ENCODE results near the gene ACVR1B.

The ACVR1B gene

DNA sequence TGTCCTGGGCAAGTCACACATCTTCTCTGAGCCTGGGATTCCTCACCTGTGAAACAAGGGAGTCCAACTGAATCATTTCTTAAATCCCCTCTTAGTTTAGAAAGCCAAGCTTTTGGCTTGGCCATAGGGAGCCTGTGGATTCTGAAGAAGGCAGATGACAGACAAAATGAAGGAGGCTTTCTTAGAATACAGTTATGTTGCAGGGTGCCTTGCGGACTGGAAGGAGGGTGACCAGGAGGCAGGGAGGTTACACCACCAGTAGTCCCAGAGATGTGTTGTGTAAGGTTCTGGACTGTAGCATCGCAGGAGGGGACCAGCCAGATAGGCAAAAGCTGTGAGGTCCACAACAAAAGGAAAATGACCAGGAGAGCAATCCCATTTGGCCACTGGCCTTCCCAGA lies 8.2 kb upstream of the ACVR1B start:
- no peak for DNase-seq (ENCODE audit: low spot score)

DNA sequence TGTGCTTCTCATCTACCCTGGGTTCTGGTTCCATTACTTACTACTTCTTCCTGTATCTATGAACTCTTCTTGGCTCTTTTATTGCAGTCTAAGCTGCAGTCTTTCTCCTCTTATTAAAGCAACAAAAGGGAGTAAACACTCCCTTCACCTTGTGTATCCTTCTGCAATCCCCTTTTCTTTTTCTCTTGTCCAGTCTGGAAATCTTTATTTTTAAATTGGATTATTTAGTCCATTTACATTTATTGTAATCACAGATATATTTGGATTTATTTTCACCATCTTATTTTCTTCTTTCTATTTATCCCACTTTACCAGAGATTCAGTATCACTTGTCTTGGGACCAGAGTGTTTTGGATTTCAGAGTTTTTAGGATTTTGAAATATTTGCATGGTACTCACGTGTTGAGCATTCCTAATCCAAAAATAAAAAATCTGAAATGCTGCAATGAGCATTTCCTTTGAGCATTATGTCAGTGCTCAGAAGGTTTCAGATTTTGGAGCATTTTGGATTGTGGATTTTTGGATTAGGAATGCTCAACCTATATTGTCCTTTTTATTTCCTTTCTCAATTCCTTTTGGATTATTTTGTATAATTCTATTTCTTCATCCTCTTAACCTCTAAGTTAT lies 6.8 kb upstream of the ACVR1B start:
- DNase-seq (ENCODE audit: low spot score), result no peak

DNA sequence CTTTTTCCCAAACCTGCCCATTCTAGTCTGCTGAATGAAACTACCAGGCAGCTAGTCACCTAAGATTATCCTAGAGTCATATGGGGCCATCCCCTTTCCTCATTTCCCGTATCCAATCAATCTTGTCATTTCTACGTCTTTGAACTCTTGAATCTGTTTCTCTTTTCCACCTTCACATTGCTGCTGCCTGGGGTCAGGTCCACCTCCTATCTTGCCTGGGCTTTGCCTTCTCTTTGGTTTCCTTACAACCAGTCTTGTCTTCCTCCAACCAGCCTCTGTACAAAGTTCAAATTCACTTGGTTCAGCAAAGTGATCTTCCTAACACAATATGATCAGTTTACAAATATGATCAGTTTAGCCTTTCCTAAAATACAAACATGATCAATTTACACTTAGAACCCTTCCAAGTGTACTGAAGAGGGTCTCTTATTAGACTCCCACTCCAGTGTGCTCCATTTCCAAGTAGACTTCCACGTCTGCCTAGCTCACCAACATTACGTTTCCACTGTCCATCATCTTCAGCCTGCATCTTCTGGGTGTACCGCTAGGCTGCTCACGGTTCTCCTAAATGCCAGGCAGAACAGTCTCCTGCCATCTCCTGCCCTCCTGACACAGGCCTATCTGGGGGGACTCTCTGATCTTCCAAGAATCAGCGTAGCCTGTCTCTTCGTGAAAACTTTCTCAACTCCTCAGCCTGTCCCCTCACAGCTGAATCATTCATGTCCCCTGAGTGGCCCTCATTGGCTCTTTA lies 4.1 kb upstream of the ACVR1B start:
- DNase-seq (ENCODE audit: low spot score), result no peak

DNA sequence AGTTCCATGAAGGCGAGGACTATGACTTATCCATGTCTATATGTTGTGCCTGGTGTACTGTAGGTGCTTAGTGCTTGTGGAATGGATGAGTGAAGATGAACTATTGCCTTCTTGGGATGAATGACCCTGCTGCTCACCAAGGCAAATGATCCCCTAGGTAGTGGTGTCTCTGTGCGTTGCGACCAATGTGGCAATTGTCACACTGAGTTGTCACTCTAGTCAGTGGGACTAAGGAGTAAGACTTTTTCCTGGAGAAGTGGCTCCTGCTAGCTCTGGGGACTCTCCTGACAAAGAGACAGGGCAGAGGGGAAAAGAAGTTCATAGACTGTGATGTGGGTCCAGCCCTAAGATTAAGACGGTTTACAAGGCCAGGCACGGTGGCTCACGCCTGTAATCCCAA lies 3.4 kb upstream of the ACVR1B start:
- no peak for DNase-seq (ENCODE audit: low spot score)

DNA sequence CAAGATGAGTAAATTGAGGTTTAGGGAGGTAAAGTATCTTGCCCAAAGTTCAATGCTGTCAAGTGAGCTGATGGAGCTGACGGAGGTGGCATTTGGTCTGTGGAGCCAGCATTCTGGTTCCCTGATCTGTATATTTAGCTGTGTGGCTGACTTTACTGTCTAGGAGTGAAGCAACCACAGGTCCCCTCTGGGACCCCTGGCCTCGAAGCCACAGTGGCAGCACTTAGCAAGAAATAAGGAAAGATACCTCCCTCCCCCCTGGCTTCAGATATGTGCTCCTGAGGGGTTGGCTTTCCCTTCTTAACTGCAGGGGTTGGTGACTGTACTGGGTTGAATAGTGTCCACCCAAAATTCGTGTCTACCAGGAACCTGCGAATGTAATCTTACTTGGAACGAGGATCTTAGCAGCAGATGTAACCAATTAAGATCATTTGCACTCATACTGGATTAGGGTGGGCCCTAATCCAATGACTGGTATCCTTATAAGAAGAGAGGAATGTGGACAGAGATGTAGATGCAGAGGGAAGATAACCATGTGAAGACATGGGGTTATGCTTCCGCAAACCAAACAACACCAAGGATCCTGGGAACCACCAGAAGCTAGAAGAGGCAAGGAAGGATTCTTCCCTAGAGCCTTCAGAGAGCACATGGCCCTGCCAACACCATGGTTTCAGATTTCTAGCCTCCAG lies 2.0 kb upstream of the ACVR1B start:
- no peak for DNase-seq (ENCODE audit: low spot score)

DNA sequence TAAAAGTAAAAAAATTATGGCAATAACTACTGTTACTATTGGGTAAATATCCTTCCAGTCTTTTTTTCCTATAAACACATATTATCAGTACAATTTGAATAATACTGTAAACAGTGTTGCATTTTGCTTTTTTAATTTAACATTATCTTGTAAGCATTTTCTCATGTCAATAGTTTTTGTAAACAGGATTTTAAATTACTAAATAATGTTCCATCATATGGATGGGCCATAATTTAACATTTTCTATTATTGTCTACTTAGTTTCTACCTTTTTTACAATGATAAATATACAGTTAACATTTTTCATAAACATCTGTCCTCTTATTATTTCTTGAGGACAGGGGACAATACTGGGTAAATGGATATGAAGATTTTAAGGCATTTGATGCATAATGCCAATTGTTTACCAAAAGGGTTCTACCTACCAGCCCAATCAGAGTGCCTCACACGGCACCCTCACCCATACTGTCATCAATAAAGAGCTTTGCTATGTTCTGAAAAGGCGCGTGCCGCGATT lies 759 bp upstream of the ACVR1B start:
- no peak for DNase-seq (ENCODE audit: low spot score)

DNA sequence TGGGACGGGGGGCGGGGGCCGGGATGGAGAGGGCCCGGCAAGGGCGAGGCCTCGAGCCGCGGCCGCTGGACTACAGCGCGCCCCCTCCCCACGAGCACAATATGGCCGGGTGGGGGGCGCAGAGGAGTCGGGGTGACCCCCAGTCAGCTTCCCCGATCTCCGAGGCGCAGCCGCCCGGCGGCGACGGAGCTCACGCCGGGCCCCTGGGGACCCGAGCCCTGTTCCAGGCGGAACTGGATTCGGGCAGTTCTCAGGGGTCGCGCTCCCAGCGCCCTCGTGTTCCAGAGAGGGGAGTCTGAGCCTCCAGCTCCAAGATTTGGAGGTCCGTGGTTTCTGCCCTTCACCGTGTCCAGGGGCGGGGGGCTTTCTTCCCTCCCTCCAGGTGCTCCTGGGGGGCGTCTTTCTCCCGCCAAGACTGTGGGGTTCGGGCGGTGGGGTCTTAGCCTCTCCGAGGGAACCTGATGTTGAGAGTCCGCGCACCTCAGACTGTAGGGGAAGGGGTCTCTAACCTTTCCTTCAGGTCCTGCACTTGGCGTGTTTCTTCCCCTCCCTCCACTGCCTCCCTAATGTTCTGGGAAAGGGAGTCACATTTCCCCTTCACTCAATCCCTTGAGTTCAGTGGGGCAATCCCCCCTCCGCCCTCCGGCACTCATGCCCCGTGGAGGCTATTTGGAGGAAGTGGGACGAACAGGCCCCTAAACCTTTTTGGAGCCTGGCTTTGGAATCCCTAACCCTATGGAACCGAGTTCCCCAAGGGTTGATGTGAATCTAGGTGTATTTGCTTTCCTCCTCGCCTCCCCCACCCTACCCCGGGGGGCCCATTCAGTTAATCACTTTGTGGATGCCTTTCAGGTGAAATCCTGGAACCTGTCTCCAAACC lies 584 bp downstream of the ACVR1B start:
- DNase-seq (ENCODE audit: low spot score), result no peak

DNA sequence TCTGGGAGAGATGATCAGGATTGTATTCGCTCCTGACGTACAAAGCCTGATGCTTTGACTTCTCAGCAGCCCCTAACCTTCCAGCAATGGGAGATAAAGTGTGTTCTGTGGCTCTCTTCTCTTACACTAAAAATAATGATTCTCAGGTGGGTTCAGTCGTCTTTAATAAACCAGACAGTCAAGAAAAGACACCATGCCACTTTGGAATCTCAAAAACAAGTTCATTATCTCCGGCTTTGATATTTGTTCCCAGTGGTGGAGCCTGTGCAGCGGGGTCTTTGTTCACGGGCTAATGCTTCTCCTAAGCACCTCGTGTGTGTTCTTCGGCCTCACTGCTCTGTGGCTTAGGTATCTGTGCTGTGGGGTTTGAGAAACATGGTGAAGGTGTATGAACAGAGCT lies 1.6 kb downstream of the ACVR1B start:
- no peak for DNase-seq (ENCODE audit: low spot score)

DNA sequence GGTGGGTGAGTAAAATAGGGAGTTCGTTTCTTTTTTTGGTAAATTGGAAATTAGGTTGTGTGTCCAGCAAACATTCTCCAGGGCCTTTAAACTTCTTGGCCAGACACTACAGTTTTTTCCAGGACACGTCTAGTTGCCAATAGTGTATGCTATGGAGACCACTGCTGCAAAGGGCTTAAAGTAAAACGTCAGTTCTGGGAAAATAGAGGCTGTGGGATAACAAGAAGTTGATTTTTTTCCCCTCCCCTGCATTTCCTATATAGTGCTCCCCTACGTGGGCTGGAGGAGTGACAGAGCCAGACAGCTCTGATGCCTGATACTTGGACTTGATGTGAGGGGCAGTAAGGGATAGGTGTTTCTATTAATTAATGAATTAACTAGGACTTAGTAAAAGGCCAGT lies 2.4 kb downstream of the ACVR1B start:
- DNase-seq (ENCODE audit: low spot score), result no peak

DNA sequence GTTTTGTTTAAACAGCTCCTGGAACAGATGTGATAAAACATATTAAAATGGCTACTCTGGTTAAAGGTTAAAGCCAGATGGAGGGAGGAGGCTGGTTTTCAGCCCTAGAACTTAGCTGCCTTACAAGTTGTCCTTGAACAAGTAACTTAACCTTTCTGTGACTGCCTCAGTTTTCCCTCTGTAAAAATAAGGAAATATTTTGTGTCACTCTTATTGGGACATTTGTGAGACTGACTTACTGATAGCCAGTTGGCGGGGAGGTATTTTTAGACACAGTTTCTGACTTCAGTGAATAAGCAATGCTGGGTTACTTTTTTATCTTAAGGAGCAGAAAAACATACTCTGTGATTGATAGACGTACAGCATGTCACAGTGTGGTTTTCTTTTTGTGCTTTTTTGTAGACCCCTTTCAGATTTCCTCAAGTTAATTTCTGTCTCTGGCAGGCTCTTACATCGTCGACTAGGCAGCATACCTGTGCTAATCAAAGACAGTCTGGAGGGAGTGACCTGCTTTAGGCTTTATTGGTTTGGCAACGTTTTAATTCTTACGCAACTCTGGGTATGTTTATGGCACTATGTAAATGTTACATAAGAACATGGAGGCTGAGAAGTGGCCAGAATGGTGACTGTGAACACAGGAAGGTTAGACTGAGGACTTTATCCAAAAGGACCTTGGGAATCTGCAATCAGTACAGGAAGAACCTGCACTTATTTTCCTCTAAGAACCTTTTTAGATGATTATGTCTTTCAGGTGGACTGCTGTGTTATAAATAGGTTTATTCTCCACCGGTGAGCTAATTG lies 3.3 kb downstream of the ACVR1B start:
- DNase-seq (ENCODE audit: low spot score), result no peak

DNA sequence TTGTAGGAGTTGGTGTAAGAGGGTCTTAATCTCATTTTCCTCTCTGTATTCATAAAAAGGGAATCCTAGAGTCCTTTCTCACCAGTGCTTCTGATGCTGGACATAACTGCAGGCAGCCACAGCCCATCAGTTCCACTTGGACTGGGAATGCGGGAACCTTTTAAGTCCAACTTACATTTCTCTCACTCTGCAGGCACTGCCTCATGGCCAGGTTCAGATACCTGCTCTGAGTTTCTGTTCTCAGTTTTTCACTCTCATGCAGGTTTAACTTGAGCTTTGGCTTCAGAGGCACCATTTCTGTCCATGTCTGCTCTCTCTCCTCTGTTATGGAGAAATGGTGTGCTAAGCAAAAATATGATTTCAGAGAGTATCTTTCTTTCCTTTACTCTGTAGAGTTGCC lies 4.2 kb downstream of the ACVR1B start:
- no peak for DNase-seq (ENCODE audit: low spot score)

DNA sequence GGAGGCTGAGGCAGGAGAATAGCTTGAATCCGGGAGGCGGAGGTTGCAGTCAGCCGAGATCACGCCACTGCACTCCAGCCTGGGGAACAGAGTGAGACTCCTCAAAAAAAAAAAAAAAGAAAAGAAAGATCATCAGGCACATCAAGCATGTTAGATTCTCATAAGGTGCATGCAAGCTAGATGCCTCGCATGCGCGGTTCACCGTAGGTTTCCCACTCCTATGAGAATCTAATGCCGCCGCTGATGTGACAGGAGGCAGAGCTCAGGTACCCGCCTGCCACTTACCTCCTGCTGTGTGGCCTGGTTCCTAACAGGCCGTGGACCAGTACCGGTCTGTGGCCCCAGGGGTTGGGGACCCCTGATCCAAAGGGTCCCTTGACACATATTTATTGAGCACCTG lies 7.0 kb downstream of the ACVR1B start:
- DNase-seq (ENCODE audit: low spot score), result no peak

DNA sequence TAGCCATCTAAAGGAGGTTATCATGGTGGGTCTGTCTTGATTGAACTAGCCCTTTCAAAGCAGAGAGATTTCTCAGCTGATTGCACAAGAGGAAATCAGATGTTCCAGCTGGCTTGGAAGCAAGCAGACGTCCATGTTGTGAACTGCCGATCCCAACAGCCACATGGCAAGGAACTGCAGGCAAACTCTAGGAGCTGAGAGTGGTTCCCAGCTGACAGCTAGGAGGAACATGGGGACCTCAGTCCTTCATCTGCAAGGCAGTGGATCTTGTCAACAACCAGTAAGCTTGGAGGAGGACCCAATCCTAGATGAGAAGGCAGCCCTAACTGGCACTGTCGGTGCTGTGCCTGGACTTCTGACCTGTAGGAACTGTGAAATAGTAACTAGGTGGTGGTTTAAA lies 7.7 kb downstream of the ACVR1B start:
- DNase-seq (ENCODE audit: low spot score), result no peak

DNA sequence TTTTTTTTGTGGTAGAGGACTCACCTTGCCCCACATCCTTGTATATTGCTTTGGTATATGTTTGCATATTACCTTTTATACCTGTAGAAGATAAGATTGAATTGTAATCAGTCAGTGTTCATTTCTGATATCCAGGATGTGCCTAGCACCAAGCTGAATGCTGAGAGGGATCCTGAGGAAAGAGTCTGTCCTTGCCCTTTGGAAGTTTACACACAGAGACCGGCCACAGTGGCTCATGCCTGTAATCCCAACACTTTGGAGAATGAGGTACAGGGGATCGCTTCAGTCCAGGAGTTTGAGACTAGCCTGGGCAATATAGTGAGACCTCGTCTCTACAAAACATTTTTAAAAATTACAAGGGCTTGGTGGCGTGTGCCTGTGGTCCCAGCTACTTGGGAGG lies 8.4 kb downstream of the ACVR1B start:
- no peak for DNase-seq (ENCODE audit: low spot score)

DNA sequence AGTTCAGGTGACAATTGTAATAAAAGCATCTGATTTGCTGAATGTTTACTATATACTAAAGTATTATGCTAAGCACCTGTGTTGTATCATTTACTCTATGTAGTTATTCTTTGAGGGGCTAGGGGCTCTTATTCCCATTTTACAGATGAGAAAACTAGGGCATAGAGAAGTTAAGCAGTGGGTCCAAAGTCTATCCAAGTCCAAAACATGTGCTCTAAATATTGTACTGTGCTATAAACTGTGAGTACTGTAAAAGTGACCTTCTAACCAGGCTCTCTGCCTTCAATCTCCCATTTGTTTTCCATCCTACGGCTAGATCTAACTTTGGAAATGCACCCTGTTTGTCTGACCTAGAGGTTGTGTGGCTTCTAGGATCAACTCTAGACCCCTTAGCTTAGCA lies 9.0 kb downstream of the ACVR1B start:
- DNase-seq (ENCODE audit: low spot score), result no peak

DNA sequence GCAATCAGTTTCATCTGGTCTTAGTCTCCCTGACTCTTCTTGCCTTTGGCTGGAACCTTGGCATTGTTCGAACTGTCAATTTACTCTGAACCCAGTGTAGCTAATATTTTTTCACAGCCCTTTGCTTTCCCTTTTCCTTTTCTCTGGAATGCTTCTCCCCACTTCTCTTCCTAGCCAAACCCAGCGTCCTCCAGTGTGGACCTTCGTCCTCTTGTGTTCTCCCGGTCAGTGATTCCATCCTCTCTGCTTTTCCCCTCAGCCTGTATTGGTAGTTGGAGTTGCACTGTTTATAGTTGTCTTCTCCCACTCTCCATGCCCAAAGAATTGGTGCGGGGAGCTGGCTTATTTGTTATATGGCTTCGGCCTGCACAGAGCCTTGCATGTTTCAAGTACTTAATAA lies 9.4 kb downstream of the ACVR1B start:
- DNase-seq (ENCODE audit: low spot score), result no peak

DNA sequence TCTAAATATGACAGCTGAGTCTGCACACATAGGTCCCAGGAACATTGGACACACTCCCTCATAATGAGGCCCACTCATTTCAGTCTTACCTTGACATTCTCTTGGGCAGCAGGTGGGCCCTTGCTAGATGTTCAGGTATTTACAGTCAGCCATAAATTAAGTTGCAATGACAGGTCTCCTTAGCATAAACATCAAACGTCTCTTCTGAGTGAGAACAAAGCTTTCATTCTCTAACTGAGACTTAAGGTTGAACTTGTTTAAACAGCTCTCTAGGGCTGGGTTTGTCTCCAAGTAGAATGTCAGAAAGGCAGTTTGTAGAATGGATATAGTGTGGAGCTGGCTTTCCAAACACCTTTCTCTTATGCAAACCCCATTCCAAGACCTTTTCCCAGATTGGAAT lies 10.3 kb downstream of the ACVR1B start:
- DNase-seq (ENCODE audit: low spot score), result no peak

DNA sequence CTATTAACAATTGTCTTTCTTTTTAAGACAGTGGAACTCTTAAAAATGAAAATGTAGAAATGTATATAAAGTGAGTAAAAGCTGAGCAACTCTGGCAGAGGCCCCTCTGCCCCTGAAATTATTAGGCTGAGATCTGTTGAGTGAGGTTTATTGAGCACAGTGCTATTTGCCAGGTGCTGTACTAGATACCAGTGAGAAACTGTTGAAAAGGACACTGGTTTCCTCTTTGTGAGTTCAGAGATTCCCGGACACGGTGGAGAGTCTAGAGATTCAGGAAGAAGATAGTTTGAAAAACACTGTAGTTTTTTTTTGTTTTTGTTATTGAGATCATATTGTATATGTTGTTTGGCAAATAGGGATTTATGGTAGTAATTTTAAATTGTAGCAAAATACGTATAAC lies 11.2 kb downstream of the ACVR1B start:
- no peak for DNase-seq (ENCODE audit: low spot score)

DNA sequence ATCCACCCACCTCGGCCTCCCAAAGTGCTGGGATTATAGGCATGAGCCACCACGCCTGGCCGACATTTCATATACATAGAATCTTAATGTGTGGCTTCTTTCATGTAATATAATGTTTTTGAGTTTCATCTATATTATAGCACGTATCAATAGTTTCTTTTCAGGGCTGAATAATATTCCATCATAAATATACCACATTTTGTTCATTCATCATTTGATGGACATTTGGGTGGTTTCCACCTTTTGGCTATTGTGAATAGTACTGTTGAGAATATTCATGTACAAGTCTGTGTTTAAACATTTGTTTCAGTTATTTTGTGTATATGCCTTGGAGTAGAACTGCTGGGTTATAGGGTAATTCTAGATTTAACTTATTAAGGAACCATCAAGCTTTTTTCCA lies 12.0 kb downstream of the ACVR1B start:
- no peak for DNase-seq (ENCODE audit: low spot score)

DNA sequence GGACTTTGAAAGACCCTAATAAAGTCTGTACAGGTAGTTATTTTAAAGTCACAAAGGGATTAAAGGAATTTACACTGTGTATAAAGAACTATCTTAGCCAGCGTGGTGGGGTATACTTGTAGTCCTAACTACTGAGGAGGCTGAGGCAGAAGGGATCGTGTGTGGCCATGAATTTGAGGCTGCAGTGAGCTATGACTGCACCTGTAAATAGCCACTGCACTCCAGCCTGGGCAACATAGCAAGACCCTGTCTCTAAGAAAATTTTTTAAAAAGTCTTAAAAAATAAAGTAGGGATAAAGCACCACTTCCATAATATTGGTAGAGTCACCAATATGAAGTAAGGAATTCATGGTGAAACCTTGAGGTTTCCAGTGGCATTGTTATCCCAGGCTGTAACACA lies 18.1 kb downstream of the ACVR1B start:
- DNase-seq (ENCODE audit: low spot score), result no peak

DNA sequence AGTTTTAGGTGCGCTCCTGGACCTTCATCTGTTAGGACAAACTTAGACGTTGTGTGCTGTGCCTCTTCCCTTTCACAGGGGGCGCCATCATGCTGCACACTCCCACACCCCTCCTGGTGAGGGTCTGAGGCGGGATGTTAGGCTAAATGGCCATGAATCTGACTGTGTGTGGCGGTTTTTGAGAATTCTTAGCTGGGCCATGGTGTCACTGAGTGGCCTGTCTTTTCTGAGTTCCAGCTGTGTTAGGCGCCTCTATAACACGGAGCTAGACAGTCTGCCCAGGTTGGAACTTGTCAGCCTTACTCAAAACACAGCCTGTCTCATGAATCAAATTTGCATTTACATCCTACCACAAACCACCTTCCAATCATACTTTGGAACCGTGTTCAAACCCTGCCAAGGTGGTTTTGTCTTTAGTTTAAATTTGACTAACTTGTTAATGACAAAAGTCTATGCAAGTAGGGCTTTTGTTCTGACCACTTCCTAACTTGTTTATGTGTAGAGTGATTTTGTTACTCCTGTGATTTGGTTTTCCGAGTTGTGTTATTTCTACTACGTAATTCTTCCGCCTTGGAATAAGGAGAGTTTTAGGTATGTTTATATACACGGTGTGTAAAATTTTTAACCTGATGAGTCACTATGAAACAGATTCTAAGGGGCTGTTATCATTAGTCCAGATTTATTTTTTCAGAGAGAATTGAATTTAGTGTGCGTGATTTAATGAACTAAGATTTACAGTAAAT lies 19.6 kb downstream of the ACVR1B start:
- no peak for DNase-seq (ENCODE audit: low spot score)

All from hepatic stellate cell (primary cell).